CD4-positive, CD25-positive, alpha-beta regulatory T cell (primary cell): ENCODE measurements around the gene TMEM39B. TPM values are rescaled to one million over a fixed set of nuclear protein-coding genes. Genes with fewer than 3 reads are reported as not detected.

ENCODE experiments used
- ATAC-seq, 2 donors: fragments of 150-1000 bp; cut with Tn5 transposase; one replicate each; pipeline ENCODE4 v1.10.0; 2021; ENCODE audit warnings: low read depth in 2 of 2, moderate number of reproducible peaks in 2 of 2, moderate library complexity in 1 of 2
- DNase-seq, 3 donors: peaks; one replicate each; pipeline versions ENCODE4 v3.0.0 to v3.0.0-alpha.2; 2012 to 2022; ENCODE audit warnings: mixed read lengths in 1 of 3
- H3K27ac ChIP-seq: one replicate; pipeline ENCODE4 v1.7.0; 2013; ENCODE audit warnings: mild to moderate bottlenecking, low read length; ENCODE audit not compliant: insufficient read depth, poor library complexity, severe bottlenecking
- H3K27me3 ChIP-seq: one replicate; pipeline ENCODE4 v1.7.0; 2013; ENCODE audit warnings: low read length; ENCODE audit not compliant: control insufficient read depth, insufficient read depth
- H3K36me3 ChIP-seq: one replicate; pipeline ENCODE4 v1.7.0; 2013; ENCODE audit warnings: mild to moderate bottlenecking, low read length, moderate library complexity; ENCODE audit not compliant: control insufficient read depth, insufficient read depth
- H3K4me1 ChIP-seq: 2 replicates; pipeline ENCODE4 v1.7.0; 2013; ENCODE audit warnings: mild to moderate bottlenecking, low read length; ENCODE audit not compliant: insufficient read depth, control insufficient read depth, poor library complexity, severe bottlenecking
- H3K4me3 ChIP-seq: one replicate; pipeline ENCODE4 v1.7.0; 2013; ENCODE audit warnings: low read depth, mild to moderate bottlenecking, low read length, moderate library complexity
- H3K9me3 ChIP-seq, 2 experiments: 1 replicate in 1 of 2; 2 replicates in 1 of 2; pipeline ENCODE4 v1.7.0; 2013; ENCODE audit warnings: low read length in 2 of 2, mild to moderate bottlenecking in 1 of 2, moderate library complexity in 1 of 2; ENCODE audit not compliant: control insufficient read depth in 2 of 2
- H3K27ac Mint-ChIP-seq, 3 donors: one replicate each; pipeline ENCODE4 v1.8.0; 2020 to 2022; ENCODE audit warnings: mild to moderate bottlenecking in 3 of 3, mixed read lengths in 3 of 3, moderate library complexity in 2 of 3
- H3K27me3 Mint-ChIP-seq: one replicate; pipeline ENCODE4 v1.8.0; 2022; ENCODE audit warnings: mild to moderate bottlenecking, mixed read lengths
- H3K36me3 Mint-ChIP-seq: one replicate; pipeline ENCODE4 v1.8.0; 2020; ENCODE audit warnings: mixed read lengths
- H3K4me1 Mint-ChIP-seq, 4 donors: one replicate each; pipeline ENCODE4 v1.8.0; 2020 to 2022; ENCODE audit warnings: mixed read lengths in 4 of 4, mild to moderate bottlenecking in 1 of 4
- H3K4me3 Mint-ChIP-seq, 4 donors: one replicate each; pipeline ENCODE4 v1.8.0; 2020 to 2022; ENCODE audit warnings: mild to moderate bottlenecking in 4 of 4, mixed read lengths in 4 of 4, moderate library complexity in 3 of 4
- H3K9me3 Mint-ChIP-seq, 7 donors: one replicate each; pipeline ENCODE4 v1.8.0; 2020 to 2022; ENCODE audit warnings: mixed read lengths in 7 of 7, mild to moderate bottlenecking in 3 of 7, moderate library complexity in 2 of 7
- polyA plus RNA-seq, 4 donors: library from polyadenylated mRNA; unstranded; fragments of 300-500 nt; fragmentation: Illumina TruSeq; gene quantifications; one replicate each; pipeline ENCODE4 v1.2.3, GENCODE V29; 2021
- total RNA-seq: library from RNA; stranded (reverse); gene quantifications from one replicate; pipeline ENCODE4 v1.2.3, GENCODE V29; 2022

TMEM39B gene
- total and polyA plus RNA-seq, 5 donors from 2014 or later: 2.3 to 13.1 (median 2.8) TPM

DNA sequence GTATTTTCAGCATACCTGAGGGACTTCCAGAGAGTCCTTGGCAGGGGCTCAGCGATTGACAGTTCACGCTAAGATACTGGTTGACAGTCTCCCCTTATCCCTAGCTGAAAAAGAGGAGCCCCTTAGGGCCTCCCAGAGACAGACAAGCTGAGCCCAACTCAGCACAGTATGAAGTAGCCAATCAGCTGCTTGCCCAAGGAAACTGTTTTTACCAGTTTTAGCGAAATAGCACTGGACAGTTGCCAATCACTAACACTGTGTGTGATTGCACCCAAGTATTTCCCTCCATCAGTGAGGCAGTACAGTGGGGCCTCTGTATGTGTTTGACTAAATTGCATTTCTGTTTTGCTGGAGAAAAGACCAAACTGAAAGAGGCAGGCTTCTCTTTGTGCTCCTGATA, 32.0 kb upstream of the TMEM39B start:
- H3K27me3 Mint-ChIP-seq: no peaks in the 10 kb centered on the region
- Histone ChIP-seq H3K27ac (no peak overlapping the region), H3K36me3 (peaks cover 71% of the 10 kb centered on the region), H3K9me3 (no peaks in the 10 kb centered on the region), H3K4me3 (no peak overlapping the region), H3K27me3 (no peaks in the 10 kb centered on the region), H3K4me1 (no peaks in the 10 kb centered on the region)
- peaks cover 40% of the 10 kb centered on the region for H3K36me3 Mint-ChIP-seq
- ATAC-seq (no peak), DNase-seq (no peak)
- H3K27ac Mint-ChIP-seq: no peak overlapping the region
- peaks cover 2 to 8% (median 6%) of the 10 kb centered on the region in 4 donors for H3K4me1 Mint-ChIP-seq
- H3K9me3 Mint-ChIP-seq: no peaks in the 10 kb centered on the region
- H3K4me3 Mint-ChIP-seq: no peak overlapping the region

DNA sequence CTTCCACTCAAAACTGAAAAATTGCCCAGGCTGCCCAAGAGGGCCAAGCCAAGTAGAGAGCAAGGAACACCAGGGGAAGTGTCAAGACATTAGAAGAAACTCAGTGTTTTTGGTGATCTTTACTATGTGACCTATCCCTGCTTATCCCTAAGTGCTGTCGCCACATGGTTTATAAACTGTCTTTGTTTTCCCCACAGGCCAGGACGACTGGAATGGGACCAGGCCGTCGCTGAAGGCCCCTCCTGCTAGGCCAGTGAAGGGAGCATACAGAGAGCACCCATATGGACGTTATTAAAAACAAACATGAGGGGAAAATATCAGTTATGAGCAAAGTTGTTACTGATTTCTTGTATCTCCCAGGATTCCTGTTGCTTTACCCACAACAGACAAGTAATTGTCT, 30.4 kb upstream of the TMEM39B start:
- DNase-seq (no peak), ATAC-seq (no peak)
- Mint-ChIP-seq H3K36me3 (peaks cover 31% of the 10 kb centered on the region), H3K4me3 (no peak overlapping the region), H3K9me3 (no peaks in the 10 kb centered on the region), H3K4me1 (peaks cover 0 to 3% (median 1%) of the 10 kb centered on the region in 4 donors), H3K27me3 (no peaks in the 10 kb centered on the region), H3K27ac (no peak overlapping the region)
- Histone ChIP-seq H3K9me3 (no peaks in the 10 kb centered on the region), H3K27me3 (no peaks in the 10 kb centered on the region), H3K27ac (no peak overlapping the region), H3K36me3 (peaks cover 67% of the 10 kb centered on the region), H3K4me3 (no peak overlapping the region), H3K4me1 (no peaks in the 10 kb centered on the region)

DNA sequence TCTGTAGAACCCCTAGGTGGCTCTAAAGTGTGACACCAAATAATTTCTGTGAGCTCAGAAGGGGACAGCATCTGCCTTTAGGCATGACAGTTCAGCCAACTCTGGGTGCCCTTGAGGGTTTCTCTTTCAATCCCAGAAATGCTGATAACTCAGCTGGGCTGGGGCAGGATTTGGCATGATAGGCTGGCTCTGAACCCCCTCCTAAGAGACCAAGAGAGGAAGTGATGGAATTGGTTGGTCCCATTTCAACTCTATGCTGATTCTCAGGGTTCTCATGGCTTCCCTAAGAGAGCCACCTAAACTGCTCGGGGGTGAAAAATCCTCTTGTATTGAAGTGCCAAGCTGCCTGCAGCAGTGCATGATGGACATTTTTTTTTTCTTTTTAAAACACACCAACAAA, 28.5 kb upstream of the TMEM39B start:
- Mint-ChIP-seq H3K27me3 (no peaks in the 10 kb centered on the region), H3K4me3 (no peak overlapping the region), H3K4me1 (peaks cover 0 to 7% (median 2%) of the 10 kb centered on the region in 4 donors), H3K27ac (peak overlapping the region in 1 of 3 donors; percentile 76), H3K9me3 (no peaks in the 10 kb centered on the region), H3K36me3 (peaks cover 24% of the 10 kb centered on the region)
- Histone ChIP-seq H3K9me3 (no peaks in the 10 kb centered on the region), H3K27me3 (no peaks in the 10 kb centered on the region), H3K4me3 (no peak overlapping the region), H3K27ac (no peak overlapping the region), H3K36me3 (peaks cover 65% of the 10 kb centered on the region), H3K4me1 (no peaks in the 10 kb centered on the region)
- ATAC-seq (no peak), DNase-seq (no peak)

DNA sequence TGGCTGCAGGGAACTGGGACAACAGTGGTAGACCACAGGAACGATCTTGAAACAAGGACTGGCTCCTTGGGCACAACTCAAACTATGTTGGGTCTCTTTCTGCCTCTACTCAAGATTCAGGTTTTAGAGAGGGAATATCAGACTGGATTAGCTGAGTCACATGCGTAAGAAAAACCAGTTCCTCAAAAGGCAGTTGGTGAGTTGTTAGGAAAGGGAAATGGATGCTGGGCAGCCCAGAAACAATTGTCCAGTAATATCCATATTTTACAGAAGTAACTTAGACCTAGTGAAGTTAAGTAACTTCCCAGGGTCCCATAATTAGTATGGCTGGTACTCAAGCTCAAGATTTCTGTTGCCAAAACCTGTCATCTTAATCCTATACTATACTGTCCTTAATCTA, 27.0 kb upstream of the TMEM39B start:
- Histone ChIP-seq H3K27ac (no peak overlapping the region), H3K4me3 (no peak overlapping the region), H3K36me3 (peaks cover 53% of the 10 kb centered on the region), H3K9me3 (no peaks in the 10 kb centered on the region), H3K27me3 (no peaks in the 10 kb centered on the region), H3K4me1 (no peaks in the 10 kb centered on the region)
- Mint-ChIP-seq H3K27me3 (no peaks in the 10 kb centered on the region), H3K27ac (no peak overlapping the region), H3K36me3 (peaks cover 18% of the 10 kb centered on the region), H3K4me1 (peaks cover 0 to 7% (median 2%) of the 10 kb centered on the region in 4 donors), H3K9me3 (no peaks in the 10 kb centered on the region), H3K4me3 (no peak overlapping the region)
- ATAC-seq (no peak), DNase-seq (no peak)

DNA sequence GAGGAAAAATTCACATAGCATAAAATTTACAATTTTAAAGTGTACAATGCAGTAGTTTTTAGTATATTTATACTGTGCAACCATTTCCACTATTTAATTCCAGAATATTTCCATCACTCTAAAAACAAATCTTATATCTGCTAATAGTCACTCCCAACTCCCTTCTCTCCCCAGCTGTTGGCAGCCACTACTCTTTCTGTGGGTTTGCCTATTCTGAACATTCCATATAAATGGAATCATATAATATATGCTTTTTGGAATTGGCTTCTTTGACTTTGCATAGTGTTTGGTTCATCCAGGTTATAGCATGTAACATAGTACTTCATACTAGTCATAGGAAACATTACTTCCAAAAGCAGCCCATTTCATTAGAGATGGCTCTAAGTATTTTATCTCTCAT, 25.0 kb upstream of the TMEM39B start:
- no peaks in the 10 kb centered on the region for H3K4me1 ChIP-seq
- no peak for ATAC-seq
- peaks cover 49% of the 10 kb centered on the region for H3K36me3 ChIP-seq
- Mint-ChIP-seq H3K4me1 (peaks cover 0 to 7% (median 5%) of the 10 kb centered on the region in 4 donors), H3K9me3 (no peaks in the 10 kb centered on the region), H3K27me3 (no peaks in the 10 kb centered on the region), H3K4me3 (no peak overlapping the region), H3K36me3 (peaks cover 9% of the 10 kb centered on the region), H3K27ac (peak overlapping the region in 2 of 3 donors; percentile 17 to 65)
- H3K4me3 ChIP-seq: no peak overlapping the region
- DNase-seq: no peak
- no peaks in the 10 kb centered on the region for H3K9me3 ChIP-seq
- H3K27me3 ChIP-seq: no peaks in the 10 kb centered on the region
- H3K27ac ChIP-seq: no peak overlapping the region

DNA sequence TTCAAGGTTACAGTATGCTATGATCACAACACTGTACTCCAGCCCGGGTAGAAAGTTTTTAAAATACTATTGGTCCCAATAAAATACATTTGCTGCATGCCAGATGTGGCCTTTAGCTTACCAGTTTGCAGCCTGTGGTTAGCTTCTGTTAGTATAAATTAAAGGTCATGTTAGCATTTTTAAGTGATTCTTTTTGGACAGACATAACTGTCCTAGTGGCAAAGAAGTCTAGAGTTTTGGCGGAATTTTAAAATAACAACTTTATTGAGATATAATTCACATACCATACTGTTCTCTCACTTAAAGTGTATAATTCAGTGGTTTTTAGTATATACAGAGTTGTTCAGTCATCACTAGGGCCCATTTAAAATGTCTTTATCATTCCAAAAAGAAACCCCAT, 24.3 kb upstream of the TMEM39B start:
- no peak overlapping the region for H3K4me3 Mint-ChIP-seq
- no peaks in the 10 kb centered on the region for H3K27me3 Mint-ChIP-seq
- peaks cover 0 to 7% (median 5%) of the 10 kb centered on the region in 4 donors for H3K4me1 Mint-ChIP-seq
- Histone ChIP-seq H3K4me3 (no peak overlapping the region), H3K9me3 (no peaks in the 10 kb centered on the region), H3K27ac (no peak overlapping the region), H3K36me3 (peaks cover 50% of the 10 kb centered on the region), H3K27me3 (no peaks in the 10 kb centered on the region), H3K4me1 (no peaks in the 10 kb centered on the region)
- H3K27ac Mint-ChIP-seq: peak overlapping the region in 1 of 3 donors; percentile 5
- DNase-seq: no peak
- no peak for ATAC-seq
- H3K9me3 Mint-ChIP-seq: no peaks in the 10 kb centered on the region
- peaks cover 9% of the 10 kb centered on the region for H3K36me3 Mint-ChIP-seq

DNA sequence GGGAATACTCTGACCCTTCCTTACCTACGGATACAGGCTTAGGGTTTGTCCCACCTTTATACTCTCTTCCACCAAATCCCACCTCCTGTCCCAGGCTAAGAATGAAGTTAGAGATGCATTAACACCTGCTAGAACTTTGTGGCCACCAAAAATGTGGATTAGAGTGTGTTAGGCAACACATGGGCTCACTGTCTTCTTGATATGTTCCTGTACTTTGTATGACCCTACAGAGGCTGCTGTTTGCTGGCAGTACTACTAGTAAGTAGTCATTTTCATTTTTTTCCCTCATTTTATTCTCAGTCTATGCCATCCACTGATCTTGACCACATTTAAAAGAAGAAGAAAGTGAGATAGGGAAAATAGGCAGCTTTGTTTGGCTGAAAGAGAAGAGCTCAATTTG, 21.0 kb upstream of the TMEM39B start:
- no peak for ATAC-seq
- Histone ChIP-seq H3K27me3 (no peaks in the 10 kb centered on the region), H3K4me1 (no peaks in the 10 kb centered on the region), H3K9me3 (no peaks in the 10 kb centered on the region), H3K36me3 (peaks cover 70% of the 10 kb centered on the region), H3K4me3 (no peak overlapping the region), H3K27ac (no peak overlapping the region)
- Mint-ChIP-seq H3K4me3 (no peak overlapping the region), H3K4me1 (peaks cover 0 to 7% (median 6%) of the 10 kb centered on the region in 4 donors), H3K27ac (peak overlapping the region in 1 of 3 donors; percentile 4), H3K27me3 (no peaks in the 10 kb centered on the region), H3K36me3 (peaks cover 11% of the 10 kb centered on the region), H3K9me3 (no peaks in the 10 kb centered on the region)
- DNase-seq: no peak

DNA sequence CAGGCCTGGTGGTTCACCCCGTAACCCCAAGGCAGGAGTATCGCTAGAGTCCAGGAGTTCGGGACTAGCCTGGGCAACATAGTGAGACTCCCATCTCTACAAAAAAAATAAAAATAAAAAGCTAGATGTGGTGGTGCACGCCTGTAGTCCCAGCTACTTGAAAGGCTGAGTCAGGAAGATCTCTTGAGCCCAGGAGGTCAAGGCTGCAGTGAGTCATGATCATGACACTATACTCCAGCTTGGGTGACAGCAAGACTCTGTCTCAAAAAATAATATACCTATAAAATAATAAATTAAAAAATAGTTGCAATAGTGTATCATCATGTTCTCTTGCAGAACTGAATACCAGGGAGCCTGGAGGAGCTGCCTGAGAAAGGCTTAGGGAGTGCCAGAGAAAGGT, 19.9 kb upstream of the TMEM39B start:
- Histone ChIP-seq H3K4me3 (no peak overlapping the region), H3K36me3 (peaks cover 67% of the 10 kb centered on the region), H3K27ac (no peak overlapping the region), H3K27me3 (no peaks in the 10 kb centered on the region), H3K4me1 (no peaks in the 10 kb centered on the region), H3K9me3 (no peaks in the 10 kb centered on the region)
- H3K27ac Mint-ChIP-seq: no peak overlapping the region
- no peak overlapping the region for H3K4me3 Mint-ChIP-seq
- peaks cover 0 to 6% (median 3%) of the 10 kb centered on the region in 4 donors for H3K4me1 Mint-ChIP-seq
- H3K27me3 Mint-ChIP-seq: no peaks in the 10 kb centered on the region
- ATAC-seq (no peak), DNase-seq (no peak)
- no peaks in the 10 kb centered on the region for H3K9me3 Mint-ChIP-seq
- peaks cover 14% of the 10 kb centered on the region for H3K36me3 Mint-ChIP-seq
